ENCODE results near the gene KLHL22. TPM values are rescaled to one million over a fixed set of nuclear protein-coding genes. Genes with fewer than 3 reads are reported as not detected.
A peak's percentile ranks its signal among the peaks of the same experiment; 100 is the strongest.

Gene KLHL22
- total and polyA plus RNA-seq, 2 donors = 11.0 to 14.2 TPM

DNA sequence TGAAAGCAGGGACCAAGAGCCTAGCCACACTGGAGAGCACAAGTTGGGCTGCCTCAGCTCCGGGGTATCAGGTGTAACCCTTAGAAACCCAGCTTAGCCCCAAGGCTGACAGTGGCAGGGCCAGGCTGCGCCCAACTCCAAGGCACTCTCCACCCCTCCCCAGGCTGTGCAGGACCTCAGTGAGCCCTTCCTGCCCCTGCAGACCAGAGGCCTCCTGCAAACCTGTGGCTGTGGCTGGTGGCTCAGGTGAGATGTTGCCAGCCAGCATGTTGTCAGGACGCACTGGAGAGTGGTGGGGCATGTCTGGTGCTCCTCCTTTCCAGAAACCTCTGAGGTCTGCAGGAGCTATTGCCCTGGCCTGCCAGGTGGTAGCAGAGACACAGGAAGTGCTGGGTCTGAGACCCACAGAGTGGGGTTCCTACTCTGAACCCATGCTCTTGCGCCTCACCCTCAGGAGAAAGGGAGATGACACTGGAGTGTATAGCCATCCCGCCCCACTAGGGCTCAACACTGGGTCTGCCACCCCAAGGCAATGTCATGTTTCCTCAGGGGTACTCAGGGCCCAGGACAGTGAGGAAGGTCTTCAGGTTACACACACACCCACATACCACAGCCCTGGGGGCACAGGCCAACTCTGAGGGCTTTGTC is 55.5 kb downstream of the KLHL22 start:
- peaks cover 29 to 58% of the 10 kb centered on the region in 2 donors for H3K27me3 ChIP-seq (ENCODE audit: control insufficient read depth in 2 of 2, insufficient read depth in 1 of 2, low read length in 1 of 2)
- H3K4me1 ChIP-seq (ENCODE audit: control insufficient read depth in 2 of 2, insufficient read depth in 2 of 2, low read length in 2 of 2) = peaks cover 0 to 8% of the 10 kb centered on the region in 2 donors
- peaks cover 0 to 5% of the 10 kb centered on the region in 2 donors for H3K36me3 ChIP-seq (ENCODE audit: control insufficient read depth in 2 of 2, insufficient read depth in 2 of 2, low read length in 1 of 2)
- H3K4me3 ChIP-seq (ENCODE audit: low read length in 2 of 2) = no peak overlapping the region
- WGBS = 96% methylated on average over 5 of the region's 5 CpGs
- no peaks in the 10 kb centered on the region for H3K9me3 ChIP-seq (ENCODE audit: control insufficient read depth in 2 of 2, insufficient read depth in 1 of 2, low read length in 1 of 2)
- H3K27ac ChIP-seq (ENCODE audit: low read depth in 1 of 2, low read length in 1 of 2) = no peak overlapping the region
- DNase-seq (ENCODE audit: low read depth in 6 of 9, low spot score in 9 of 9) = no peak

DNA sequence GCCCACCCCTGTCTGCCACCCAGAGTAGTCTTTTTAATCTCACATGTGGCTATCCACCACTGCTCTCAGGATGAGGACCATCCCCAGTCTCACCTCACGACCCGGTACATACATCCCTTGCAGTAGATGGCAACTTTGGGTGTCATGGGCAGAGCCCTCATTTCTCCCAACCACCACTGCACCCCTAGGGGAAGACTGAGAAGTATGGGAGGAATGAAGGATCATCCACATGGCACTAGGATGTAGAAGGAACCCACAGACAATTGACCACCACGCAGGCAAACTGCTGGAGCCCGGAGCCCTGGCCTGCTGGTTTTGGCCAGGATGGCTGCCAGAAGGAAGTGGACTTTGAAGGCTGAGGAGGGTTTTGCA is 56.1 kb downstream of the KLHL22 start:
- Histone ChIP-seq H3K27ac (ENCODE audit: low read depth in 1 of 2, low read length in 1 of 2) (no peak overlapping the region), H3K4me3 (ENCODE audit: low read length in 2 of 2) (no peak overlapping the region), H3K27me3 (ENCODE audit: control insufficient read depth in 2 of 2, insufficient read depth in 1 of 2, low read length in 1 of 2) (peaks cover 32 to 63% of the 10 kb centered on the region in 2 donors), H3K9me3 (ENCODE audit: control insufficient read depth in 2 of 2, insufficient read depth in 1 of 2, low read length in 1 of 2) (no peaks in the 10 kb centered on the region), H3K36me3 (ENCODE audit: control insufficient read depth in 2 of 2, insufficient read depth in 2 of 2, low read length in 1 of 2) (peaks cover 0 to 5% of the 10 kb centered on the region in 2 donors), H3K4me1 (ENCODE audit: control insufficient read depth in 2 of 2, insufficient read depth in 2 of 2, low read length in 2 of 2) (peaks cover 0 to 8% of the 10 kb centered on the region in 2 donors)
- WGBS = 98% methylated on average over 4 of the region's 4 CpGs
- DNase-seq (ENCODE audit: low read depth in 6 of 9, low spot score in 9 of 9) = no peak

DNA sequence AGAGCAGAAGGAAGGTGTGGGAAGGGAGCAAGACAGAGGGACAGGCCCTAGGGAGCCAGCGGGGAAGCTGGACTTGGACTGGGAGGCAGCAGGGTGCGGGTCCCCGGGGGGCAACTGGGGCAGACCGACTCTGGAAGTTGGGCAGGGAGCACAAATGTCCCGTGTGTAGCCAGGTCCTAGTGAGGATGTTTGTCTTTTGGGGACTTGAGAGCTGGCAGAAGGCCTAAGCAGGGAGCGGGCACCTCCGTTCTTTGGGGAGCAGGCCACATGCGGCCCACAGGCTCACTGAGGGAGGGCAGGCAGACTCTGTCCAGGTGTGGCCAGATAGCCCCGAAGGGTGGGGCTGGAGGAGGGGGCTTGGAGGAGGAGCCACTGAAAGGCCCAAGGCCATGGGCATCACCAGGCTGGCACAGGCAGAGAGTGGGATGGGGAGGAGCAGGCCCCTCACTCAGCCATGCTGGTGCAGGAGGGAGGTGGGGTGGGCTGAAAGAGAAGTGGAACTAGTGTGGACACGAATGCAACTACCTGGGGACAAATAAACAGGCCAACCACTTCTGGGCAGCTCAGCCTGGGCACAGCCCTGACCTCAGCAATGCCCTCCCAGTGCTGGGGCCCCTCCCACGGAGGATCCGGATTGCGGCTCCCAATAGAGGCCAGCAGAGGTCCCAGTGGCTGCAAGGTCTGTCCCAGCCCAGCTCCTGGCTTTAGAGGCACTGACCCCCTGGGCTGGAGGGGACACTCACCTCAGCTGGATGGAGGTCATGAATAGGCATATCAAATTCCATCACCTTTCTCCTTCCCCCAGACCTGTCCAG is 56.7 kb downstream of the KLHL22 start:
- H3K9me3 ChIP-seq (ENCODE audit: control insufficient read depth in 2 of 2, insufficient read depth in 1 of 2, low read length in 1 of 2) = no peaks in the 10 kb centered on the region
- WGBS = 93% methylated on average over 13 of the region's 13 CpGs
- no peak for DNase-seq (ENCODE audit: low read depth in 6 of 9, low spot score in 9 of 9)
- no peak overlapping the region for H3K27ac ChIP-seq (ENCODE audit: low read depth in 1 of 2, low read length in 1 of 2)
- peaks cover 37 to 69% of the 10 kb centered on the region in 2 donors for H3K27me3 ChIP-seq (ENCODE audit: control insufficient read depth in 2 of 2, insufficient read depth in 1 of 2, low read length in 1 of 2)
- H3K4me3 ChIP-seq (ENCODE audit: low read length in 2 of 2) = no peak overlapping the region
- peaks cover 0 to 5% of the 10 kb centered on the region in 2 donors for H3K36me3 ChIP-seq (ENCODE audit: control insufficient read depth in 2 of 2, insufficient read depth in 2 of 2, low read length in 1 of 2)
- H3K4me1 ChIP-seq (ENCODE audit: control insufficient read depth in 2 of 2, insufficient read depth in 2 of 2, low read length in 2 of 2) = peaks cover 0 to 8% of the 10 kb centered on the region in 2 donors

DNA sequence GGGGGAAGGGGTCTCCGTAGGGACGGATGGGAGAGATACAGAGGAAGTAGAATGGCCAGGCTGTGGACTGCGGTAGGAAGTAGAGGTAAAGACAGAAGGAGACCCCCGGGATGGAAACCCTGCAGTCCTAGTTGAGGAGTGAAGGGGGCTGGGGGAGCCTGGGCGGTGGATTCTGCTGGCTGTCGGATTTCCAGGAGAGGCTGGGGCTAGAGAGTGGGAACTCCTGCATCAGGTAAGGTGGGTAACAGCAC is 57.2 kb downstream of the KLHL22 start:
- 41% methylated on average over 6 of the region's 6 CpGs for WGBS

DNA sequence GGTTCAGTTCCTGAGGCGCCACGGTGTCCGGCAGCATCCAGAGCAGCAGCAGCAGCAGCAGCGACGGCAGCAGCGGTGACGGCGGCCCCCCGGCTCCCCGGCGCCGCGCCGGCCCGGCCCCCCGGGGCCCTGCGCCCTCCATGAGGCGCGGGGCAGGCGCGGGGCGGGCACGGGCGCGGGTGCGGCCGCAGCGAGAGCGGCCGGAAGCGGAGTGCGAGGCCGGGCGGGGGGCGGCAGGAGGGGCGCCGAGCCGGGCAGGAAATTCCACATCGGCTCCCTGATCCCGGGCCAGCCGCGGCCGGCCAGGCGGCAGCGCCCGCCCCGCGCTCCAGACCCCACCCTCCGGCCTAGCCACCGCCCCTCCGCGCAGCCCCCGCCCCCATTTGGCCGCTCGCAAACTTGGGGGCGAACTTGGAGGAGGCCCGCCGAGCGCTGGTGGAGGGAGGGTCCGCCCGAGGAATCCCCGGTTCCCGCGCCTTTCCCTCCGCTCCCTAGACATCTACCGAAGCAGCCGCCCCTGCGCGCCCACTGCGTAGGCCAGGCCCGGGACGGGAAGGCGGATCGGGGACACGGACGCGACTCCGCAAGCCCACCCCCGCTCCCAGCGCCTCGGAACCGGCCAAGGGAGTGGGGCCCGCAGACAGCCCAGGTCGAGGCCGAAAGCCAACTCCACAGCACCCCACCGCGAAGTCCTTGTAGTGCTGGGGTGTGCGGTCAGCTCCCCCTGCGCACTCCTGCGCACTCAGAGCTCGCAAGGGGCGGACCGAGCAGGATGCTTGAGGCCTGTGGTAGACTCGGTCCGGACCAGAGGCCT is 57.8 kb downstream of the KLHL22 start, which contains the start of gene SCARF2:
TSS of gene SCARF2 (minus strand) at position 213 of the 814 bp plus-strand sequence. CDS start at position 142, 71 bp downstream.
- no peak for DNase-seq (ENCODE audit: low read depth in 6 of 9, low spot score in 9 of 9)
- H3K4me3 ChIP-seq (ENCODE audit: low read length in 2 of 2) = peak within 1 kb of the TSS; percentile 20 to 22
- peaks cover 0 to 5% of the 10 kb centered on the region in 2 donors for H3K36me3 ChIP-seq (ENCODE audit: control insufficient read depth in 2 of 2, insufficient read depth in 2 of 2, low read length in 1 of 2)
- H3K27ac ChIP-seq (ENCODE audit: low read depth in 1 of 2, low read length in 1 of 2) = no peak within 1 kb of the TSS
- no peaks in the 10 kb centered on the region for H3K9me3 ChIP-seq (ENCODE audit: control insufficient read depth in 2 of 2, insufficient read depth in 1 of 2, low read length in 1 of 2)
- 4% methylated on average over 95 of the region's 95 CpGs for WGBS
- peaks cover 46 to 80% of the 10 kb centered on the region in 2 donors for H3K27me3 ChIP-seq (ENCODE audit: control insufficient read depth in 2 of 2, insufficient read depth in 1 of 2, low read length in 1 of 2)
- H3K4me1 ChIP-seq (ENCODE audit: control insufficient read depth in 2 of 2, insufficient read depth in 2 of 2, low read length in 2 of 2) = peaks cover 0 to 8% of the 10 kb centered on the region in 2 donors

More for the DNA sequence above, 57.2 kb downstream of the KLHL22 start:
- Histone ChIP-seq H3K9me3 (ENCODE audit: control insufficient read depth in 2 of 2, insufficient read depth in 1 of 2, low read length in 1 of 2) (no peaks in the 10 kb centered on the region), H3K4me1 (ENCODE audit: control insufficient read depth in 2 of 2, insufficient read depth in 2 of 2, low read length in 2 of 2) (peaks cover 0 to 8% of the 10 kb centered on the region in 2 donors), H3K27ac (ENCODE audit: low read depth in 1 of 2, low read length in 1 of 2) (no peak overlapping the region), H3K4me3 (ENCODE audit: low read length in 2 of 2) (peak overlapping the region in 1 of 2 donors; percentile 20), H3K36me3 (ENCODE audit: control insufficient read depth in 2 of 2, insufficient read depth in 2 of 2, low read length in 1 of 2) (peaks cover 0 to 5% of the 10 kb centered on the region in 2 donors), H3K27me3 (ENCODE audit: control insufficient read depth in 2 of 2, insufficient read depth in 1 of 2, low read length in 1 of 2) (peaks cover 41 to 75% of the 10 kb centered on the region in 2 donors)
- no peak for DNase-seq (ENCODE audit: low read depth in 6 of 9, low spot score in 9 of 9)

DNA sequence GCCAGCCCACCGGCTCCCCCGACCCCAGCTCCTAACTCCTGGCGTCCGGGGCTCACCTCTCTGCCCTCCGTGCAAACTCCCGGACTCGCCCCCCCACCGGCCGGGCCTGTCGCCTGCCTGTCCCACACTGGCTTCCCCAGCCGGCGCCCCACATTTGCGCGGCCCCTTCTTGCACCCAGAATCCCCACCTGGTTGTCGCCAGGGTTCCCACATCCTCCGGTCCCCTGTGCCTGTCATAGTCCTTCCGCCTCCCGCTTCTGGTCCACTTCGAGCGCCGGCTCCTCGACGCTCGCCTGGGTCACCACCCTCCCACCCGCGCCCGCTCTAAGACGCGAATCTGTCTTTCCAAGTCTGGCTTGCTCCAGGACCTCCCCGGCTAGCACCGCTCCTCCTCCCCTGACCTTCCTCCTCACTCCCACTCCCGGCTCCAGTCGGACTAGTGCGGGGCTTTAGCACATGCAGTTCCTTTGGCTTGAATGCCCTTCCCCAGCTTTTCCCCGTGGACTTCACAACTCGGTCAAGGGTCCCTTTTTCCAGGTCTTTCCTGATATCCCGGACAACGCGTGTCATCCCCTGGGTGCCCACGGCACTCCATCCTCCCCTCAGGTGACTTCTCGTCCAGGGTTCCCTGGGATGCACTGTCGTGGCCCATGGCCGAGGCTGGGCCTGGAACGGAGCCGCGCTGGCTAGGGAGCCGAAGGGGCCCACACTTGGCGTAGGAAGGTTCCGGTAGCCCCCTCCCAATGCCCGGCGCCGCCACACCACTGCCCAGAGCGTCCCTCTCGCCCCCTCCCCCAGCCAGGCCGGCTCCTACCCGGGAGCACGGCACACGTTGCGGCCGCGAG is 58.6 kb downstream of the KLHL22 start:
- no peak overlapping the region for H3K27ac ChIP-seq (ENCODE audit: low read depth in 1 of 2, low read length in 1 of 2)
- H3K27me3 ChIP-seq (ENCODE audit: control insufficient read depth in 2 of 2, insufficient read depth in 1 of 2, low read length in 1 of 2) = peaks cover 52 to 88% of the 10 kb centered on the region in 2 donors
- H3K9me3 ChIP-seq (ENCODE audit: control insufficient read depth in 2 of 2, insufficient read depth in 1 of 2, low read length in 1 of 2) = no peaks in the 10 kb centered on the region
- peak overlapping the region; percentile 16 to 22 for H3K4me3 ChIP-seq (ENCODE audit: low read length in 2 of 2)
- H3K4me1 ChIP-seq (ENCODE audit: control insufficient read depth in 2 of 2, insufficient read depth in 2 of 2, low read length in 2 of 2) = peaks cover 0 to 8% of the 10 kb centered on the region in 2 donors
- peaks cover 0 to 3% of the 10 kb centered on the region in 2 donors for H3K36me3 ChIP-seq (ENCODE audit: control insufficient read depth in 2 of 2, insufficient read depth in 2 of 2, low read length in 1 of 2)
- 5% methylated on average over 61 of the region's 61 CpGs for WGBS
- DNase-seq (ENCODE audit: low read depth in 6 of 9, low spot score in 9 of 9) = no peak

DNA sequence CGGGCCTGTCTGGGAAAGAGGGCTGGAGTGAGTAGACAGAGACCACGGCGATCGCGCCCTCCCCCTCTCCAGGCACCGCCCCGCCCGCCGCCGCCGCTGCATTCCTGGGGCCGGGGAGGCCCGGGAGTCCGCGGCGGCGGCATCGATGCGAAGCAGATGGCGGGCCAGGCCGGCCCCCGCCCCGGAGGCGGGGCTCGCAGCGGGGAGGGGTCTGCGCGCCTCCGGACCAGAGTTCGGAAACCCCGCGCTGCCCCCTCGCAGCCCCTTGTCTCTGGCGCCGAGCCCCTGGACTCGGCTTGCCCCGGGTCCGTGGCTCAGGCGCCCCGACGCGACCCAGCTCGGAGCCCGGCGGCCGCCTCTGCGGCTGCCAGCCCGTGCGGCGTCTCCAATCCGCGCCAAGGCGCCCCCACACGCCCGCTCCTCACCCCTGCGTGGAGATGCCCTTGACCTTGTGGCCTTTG is 59.3 kb downstream of the KLHL22 start:
- DNase-seq (ENCODE audit: low read depth in 6 of 9, low spot score in 9 of 9) = no peak
- H3K27me3 ChIP-seq (ENCODE audit: control insufficient read depth in 2 of 2, insufficient read depth in 1 of 2, low read length in 1 of 2) = peaks cover 58 to 95% of the 10 kb centered on the region in 2 donors
- no peaks in the 10 kb centered on the region for H3K9me3 ChIP-seq (ENCODE audit: control insufficient read depth in 2 of 2, insufficient read depth in 1 of 2, low read length in 1 of 2)
- H3K36me3 ChIP-seq (ENCODE audit: control insufficient read depth in 2 of 2, insufficient read depth in 2 of 2, low read length in 1 of 2) = no peaks in the 10 kb centered on the region
- H3K4me1 ChIP-seq (ENCODE audit: control insufficient read depth in 2 of 2, insufficient read depth in 2 of 2, low read length in 2 of 2) = peaks cover under 1 to 10% of the 10 kb centered on the region in 2 donors
- 2% methylated on average over 56 of the region's 56 CpGs for WGBS
- H3K4me3 ChIP-seq (ENCODE audit: low read length in 2 of 2) = peak overlapping the region in 1 of 2 donors; percentile 22
- no peak overlapping the region for H3K27ac ChIP-seq (ENCODE audit: low read depth in 1 of 2, low read length in 1 of 2)

Measured in thymus (tissue), 11 donors.